IPS-20b (cell line): ENCODE data around the gene CTTNBP2.

Experiments
- H3K27ac ChIP-seq: one replicate; pipeline ENCODE4 v1.5.1; 2013; ENCODE audit warnings: low read length
- H3K27me3 ChIP-seq: 2 replicates; pipeline ENCODE4 v1.6.1; 2013; ENCODE audit warnings: mild to moderate bottlenecking, low read length, inconsistent platforms; ENCODE audit not compliant: insufficient read depth
- H3K36me3 ChIP-seq: 2 replicates; pipeline ENCODE4 v1.6.1; 2013; ENCODE audit warnings: low read depth, mild to moderate bottlenecking, inconsistent platforms, low read length, moderate library complexity; ENCODE audit not compliant: insufficient read depth
- H3K4me1 ChIP-seq: 2 replicates; pipeline ENCODE4 v1.6.1; 2013; ENCODE audit warnings: mild to moderate bottlenecking, control low read depth, inconsistent platforms, low read length, moderate library complexity; ENCODE audit not compliant: insufficient read depth
- H3K4me3 ChIP-seq: 2 replicates; pipeline ENCODE4 v1.5.1; 2013; ENCODE audit warnings: mild to moderate bottlenecking, low read length, inconsistent platforms
- H3K9ac ChIP-seq: 2 replicates; pipeline ENCODE4 v1.6.1; 2013; ENCODE audit warnings: low read depth, mild to moderate bottlenecking, inconsistent platforms, low read length, moderate library complexity
- H3K9me3 ChIP-seq: 2 replicates; pipeline ENCODE4 v1.6.1; 2013; ENCODE audit warnings: mild to moderate bottlenecking, low read depth, low read length, inconsistent platforms; ENCODE audit not compliant: insufficient read depth

Gene CTTNBP2

DNA sequence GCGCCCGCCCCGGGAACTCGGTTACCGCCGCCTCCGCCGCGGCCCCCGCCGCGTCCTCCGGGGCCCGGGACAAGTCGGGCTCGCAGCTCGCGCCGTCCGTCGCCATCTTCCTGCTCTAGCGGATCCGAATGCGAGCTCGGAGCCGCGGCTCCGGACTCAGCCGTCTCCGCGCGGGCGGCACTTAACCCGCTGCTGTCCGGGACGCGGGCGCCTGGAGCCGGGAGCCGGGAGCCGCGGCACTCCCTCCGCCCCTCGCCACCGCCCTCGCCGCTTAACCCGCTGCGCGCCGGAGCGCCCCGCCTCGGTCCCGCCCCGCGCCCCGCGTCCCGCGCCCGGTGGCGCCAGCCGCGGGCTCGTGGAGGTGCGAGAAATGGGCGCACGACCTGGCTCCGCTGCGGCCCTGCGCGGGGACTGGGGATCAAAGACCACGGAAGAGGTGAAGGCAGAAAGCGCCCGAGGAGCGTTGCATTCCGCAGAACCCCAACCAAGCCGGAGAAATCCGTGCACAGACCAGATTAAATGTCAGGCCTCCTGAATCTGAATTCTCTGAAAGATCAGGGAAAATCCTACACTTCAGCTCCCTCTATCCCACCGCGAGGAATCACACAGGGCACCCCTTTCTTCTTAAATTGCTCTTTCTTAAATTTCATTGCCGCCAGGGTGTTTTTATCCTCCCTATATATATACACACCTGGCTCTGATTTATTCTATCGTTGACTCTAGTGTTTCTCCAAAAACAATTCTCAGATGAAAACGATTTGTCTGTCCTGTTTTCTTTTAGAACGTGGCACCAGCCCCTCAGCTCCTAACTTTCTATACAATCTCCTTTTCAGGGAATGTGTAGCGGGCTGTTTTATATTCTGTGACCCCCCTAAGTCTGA is at the start of gene CTTNBP2:
TSS of gene CTTNBP2 (minus strand) at position 132 of the 881 bp plus-strand sequence. CDS start at position 106, 26 bp downstream.
- Histone ChIP-seq H3K27ac (peak within 1 kb of the TSS; percentile 80), H3K36me3 (peaks cover 4% of the 10 kb centered on the region; the same call in 1 of the 2 replicates), H3K27me3 (no peaks in the 10 kb centered on the region), H3K9ac (peak within 1 kb of the TSS; percentile 86; the same call in 1 of the 2 replicates), H3K4me3 (peak within 1 kb of the TSS; percentile 95), H3K9me3 (no peaks in the 10 kb centered on the region), H3K4me1 (peaks cover 54% of the 10 kb centered on the region)

DNA sequence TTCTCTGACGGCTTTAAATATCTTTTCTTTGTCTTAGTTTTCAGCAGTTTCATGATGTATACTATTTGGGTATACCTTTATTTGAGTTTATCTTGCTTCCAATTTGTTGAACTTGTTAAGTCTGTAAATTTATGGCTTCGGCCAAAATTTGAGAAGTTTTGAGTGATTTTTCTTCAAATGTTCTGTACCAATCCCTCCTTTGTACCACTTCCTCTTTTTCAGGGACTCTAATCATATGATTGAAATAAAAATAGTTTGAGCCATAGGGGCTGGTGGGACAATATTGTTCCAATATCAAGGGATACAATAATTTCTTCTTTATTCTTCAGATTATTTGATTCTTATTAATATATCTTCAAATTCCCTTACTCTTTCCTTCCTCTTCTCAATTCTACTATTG is 43.1 kb upstream of the CTTNBP2 start:
- Histone ChIP-seq H3K4me1 (no peaks in the 10 kb centered on the region), H3K9ac (no peak overlapping the region), H3K36me3 (no peaks in the 10 kb centered on the region), H3K27ac (no peak overlapping the region), H3K9me3 (no peaks in the 10 kb centered on the region), H3K4me3 (no peak overlapping the region), H3K27me3 (no peaks in the 10 kb centered on the region)

DNA sequence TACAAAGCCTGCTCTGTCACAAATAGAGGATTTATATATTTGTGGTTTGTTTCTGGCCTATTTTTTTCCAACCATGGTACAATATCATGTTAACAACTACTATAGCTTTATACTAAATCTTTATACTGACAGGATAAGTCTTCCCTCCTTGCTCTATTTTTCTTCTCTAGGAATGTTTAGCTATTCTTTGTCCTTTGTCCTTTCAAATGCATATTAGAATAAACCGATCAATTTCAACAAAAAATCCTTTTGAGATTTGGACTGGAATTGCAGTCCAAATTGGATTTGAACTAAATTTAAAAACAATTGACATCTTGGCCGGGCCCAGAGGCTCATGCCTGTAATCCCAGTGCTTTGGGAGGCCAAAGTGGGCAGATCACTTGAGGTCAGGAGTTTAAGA is 39.2 kb upstream of the CTTNBP2 start:
- Histone ChIP-seq H3K36me3 (no peaks in the 10 kb centered on the region), H3K27ac (no peak overlapping the region), H3K4me3 (no peak overlapping the region), H3K9ac (no peak overlapping the region), H3K27me3 (no peaks in the 10 kb centered on the region), H3K9me3 (no peaks in the 10 kb centered on the region), H3K4me1 (no peaks in the 10 kb centered on the region)

DNA sequence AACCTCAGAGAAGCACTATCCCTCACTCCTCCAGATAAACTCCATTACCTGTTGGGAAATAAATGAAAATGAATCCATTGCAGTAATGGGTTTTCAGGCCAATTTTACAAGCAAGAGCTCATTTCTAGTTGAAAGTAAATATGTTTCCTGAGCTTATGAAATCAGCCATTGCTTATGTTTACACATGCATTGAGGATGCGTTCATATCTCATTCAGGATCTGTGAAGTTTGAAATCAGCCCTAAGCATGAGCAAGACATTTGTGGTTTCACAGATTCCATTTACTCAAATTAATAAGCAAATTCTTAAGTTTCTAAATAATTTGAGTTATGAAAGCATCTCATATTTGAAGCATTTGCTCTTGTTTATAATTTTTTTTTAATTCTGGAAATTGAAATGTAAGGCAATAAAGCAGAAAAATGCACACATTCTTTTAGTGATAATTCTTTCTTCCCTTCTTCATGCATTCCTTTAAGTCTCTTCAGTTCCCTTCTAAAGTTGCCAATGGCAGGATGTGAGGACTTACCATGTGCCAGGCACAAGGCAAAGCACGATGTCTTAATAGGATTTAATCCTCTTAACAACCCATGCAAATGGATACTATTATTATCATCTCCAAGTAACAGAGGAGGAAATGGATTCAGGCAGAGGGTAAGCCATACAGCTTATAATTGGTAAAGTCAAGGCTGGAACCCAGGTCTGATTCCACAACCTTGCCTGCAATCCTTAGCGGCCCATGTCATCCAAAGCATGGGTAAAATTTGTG is 35.0 kb upstream of the CTTNBP2 start:
- H3K36me3 ChIP-seq = no peaks in the 10 kb centered on the region
- H3K9ac ChIP-seq = no peak overlapping the region
- no peaks in the 10 kb centered on the region for H3K9me3 ChIP-seq
- H3K4me3 ChIP-seq = no peak overlapping the region
- H3K27ac ChIP-seq = no peak overlapping the region
- H3K27me3 ChIP-seq = no peaks in the 10 kb centered on the region
- H3K4me1 ChIP-seq = no peaks in the 10 kb centered on the region

GRCh38 chr7:117907049-117907640 is 33.9 kb upstream of the CTTNBP2 start:
- no peaks in the 10 kb centered on the region for H3K4me1 ChIP-seq
- no peaks in the 10 kb centered on the region for H3K36me3 ChIP-seq
- H3K27ac ChIP-seq = no peak overlapping the region
- H3K27me3 ChIP-seq = no peaks in the 10 kb centered on the region
- H3K4me3 ChIP-seq = no peak overlapping the region
- H3K9ac ChIP-seq = no peak overlapping the region
- no peaks in the 10 kb centered on the region for H3K9me3 ChIP-seq

DNA sequence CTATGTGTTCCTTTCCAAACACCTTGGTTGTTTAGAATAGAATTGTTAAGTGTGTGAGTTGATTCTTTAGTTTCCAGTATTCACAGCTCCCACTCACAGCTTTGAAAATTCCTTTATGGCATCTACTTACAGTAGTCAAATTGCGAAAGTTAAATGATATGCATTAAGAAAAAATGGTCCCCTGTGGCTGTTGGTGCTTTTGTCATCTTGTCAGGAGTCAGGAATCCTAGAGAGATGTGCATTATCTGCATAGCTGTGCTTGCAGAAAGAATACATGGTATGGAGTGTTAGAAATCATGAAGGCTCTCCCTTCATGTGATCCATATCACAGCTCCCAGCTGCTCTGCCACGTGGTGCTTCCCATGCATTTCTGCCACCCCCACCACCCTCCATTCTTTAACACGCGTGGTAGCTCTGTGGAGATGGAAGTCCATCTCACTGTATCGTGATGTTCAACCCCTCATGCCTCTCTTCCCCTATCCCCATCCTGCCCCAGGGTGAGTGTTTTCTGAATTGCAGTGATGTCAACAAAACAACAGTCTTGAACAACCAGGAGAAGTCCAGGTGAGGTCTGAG is 29.2 kb upstream of the CTTNBP2 start:
- Histone ChIP-seq H3K9ac (no peak overlapping the region), H3K4me1 (no peaks in the 10 kb centered on the region), H3K36me3 (no peaks in the 10 kb centered on the region), H3K9me3 (no peaks in the 10 kb centered on the region), H3K4me3 (no peak overlapping the region), H3K27me3 (no peaks in the 10 kb centered on the region), H3K27ac (no peak overlapping the region)

DNA sequence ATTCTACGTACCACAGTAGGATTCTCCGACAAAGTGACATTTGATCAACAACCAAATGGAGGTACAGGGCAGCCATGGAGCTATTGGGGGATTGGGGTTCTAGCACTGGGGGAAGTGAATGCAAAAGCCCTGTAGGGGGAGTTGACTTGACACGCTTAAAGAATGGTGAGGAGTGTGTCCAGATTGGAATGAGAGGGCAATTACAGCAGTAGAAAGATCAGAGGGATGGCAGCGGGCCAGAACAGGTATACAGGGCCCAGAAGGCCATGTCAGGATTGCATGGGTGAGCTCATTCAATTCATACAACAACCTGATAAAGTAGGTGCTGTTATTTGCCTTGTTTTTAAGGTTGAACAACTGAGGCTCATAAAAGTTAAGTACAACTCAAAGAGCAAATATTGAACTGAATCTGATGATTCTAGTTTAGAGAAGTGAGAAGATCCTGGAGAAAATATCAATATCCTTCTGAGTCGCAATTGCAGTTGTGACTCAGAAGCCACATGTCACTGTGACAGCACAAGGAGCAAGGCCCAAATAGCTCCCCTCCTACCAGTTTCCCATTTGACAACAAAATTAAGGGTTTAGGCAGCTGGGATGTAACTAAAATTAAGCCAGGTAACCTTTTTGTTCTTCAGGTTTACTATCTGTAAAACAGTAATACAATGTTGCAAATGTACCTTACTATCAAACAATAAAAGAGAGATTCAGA is 28.0 kb upstream of the CTTNBP2 start:
- Histone ChIP-seq H3K27me3 (no peaks in the 10 kb centered on the region), H3K4me3 (no peak overlapping the region), H3K4me1 (no peaks in the 10 kb centered on the region), H3K36me3 (no peaks in the 10 kb centered on the region), H3K27ac (no peak overlapping the region), H3K9ac (no peak overlapping the region), H3K9me3 (no peaks in the 10 kb centered on the region)

DNA sequence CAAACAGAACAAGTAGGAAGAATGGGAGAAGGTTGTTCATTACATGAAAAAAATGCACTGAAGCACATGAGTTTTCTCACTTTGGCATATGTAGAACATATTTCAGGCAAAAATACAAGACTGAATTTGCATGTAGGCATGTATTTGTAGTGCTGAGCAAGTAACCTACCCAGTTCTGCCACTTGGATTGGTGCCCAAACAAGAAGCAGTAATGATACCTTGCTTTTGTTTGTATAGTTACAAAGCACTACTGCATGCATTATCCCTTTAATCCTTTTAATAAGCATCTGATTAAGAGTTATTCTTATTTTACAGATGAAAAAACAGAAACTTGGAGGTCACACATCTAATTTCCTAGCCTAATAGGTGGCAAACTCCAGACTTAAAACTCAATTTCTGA is 23.1 kb upstream of the CTTNBP2 start:
- no peak overlapping the region for H3K9ac ChIP-seq
- no peaks in the 10 kb centered on the region for H3K27me3 ChIP-seq
- H3K27ac ChIP-seq = no peak overlapping the region
- H3K4me1 ChIP-seq = no peaks in the 10 kb centered on the region
- H3K9me3 ChIP-seq = no peaks in the 10 kb centered on the region
- no peak overlapping the region for H3K4me3 ChIP-seq
- no peaks in the 10 kb centered on the region for H3K36me3 ChIP-seq

- no peak overlapping the region for H3K4me3 ChIP-seq
- H3K4me1 ChIP-seq = no peaks in the 10 kb centered on the region
- no peaks in the 10 kb centered on the region for H3K27me3 ChIP-seq
- no peaks in the 10 kb centered on the region for H3K36me3 ChIP-seq
- no peak overlapping the region for H3K27ac ChIP-seq
- no peaks in the 10 kb centered on the region for H3K9me3 ChIP-seq
- no peak overlapping the region for H3K9ac ChIP-seq
Observed at GRCh38 chr7:117895276-117895675, 22.0 kb upstream of the CTTNBP2 start.

DNA sequence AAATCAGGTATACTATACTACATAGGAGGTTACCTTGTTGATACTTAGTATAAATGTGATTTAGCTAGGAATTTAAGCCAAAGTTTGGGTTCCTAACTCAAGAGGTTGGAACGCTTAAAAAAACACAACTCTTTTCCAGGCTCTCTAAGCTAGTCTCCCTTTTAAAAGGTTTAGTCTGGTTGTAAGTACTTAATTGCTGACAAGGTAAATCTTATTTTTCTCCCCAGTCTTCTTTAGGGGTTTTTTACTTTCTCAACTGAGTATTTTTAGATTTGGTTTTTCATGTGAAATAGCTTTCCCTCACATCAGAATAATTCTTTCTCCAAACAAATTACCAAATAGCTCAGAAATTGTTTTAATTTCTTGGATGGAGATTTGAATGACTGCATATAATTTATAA is 20.8 kb upstream of the CTTNBP2 start:
- Histone ChIP-seq H3K4me3 (no peak overlapping the region), H3K36me3 (no peaks in the 10 kb centered on the region), H3K9me3 (no peaks in the 10 kb centered on the region), H3K27ac (no peak overlapping the region), H3K9ac (no peak overlapping the region), H3K27me3 (no peaks in the 10 kb centered on the region), H3K4me1 (peaks cover 7% of the 10 kb centered on the region; the same call in 1 of the 2 replicates)

DNA sequence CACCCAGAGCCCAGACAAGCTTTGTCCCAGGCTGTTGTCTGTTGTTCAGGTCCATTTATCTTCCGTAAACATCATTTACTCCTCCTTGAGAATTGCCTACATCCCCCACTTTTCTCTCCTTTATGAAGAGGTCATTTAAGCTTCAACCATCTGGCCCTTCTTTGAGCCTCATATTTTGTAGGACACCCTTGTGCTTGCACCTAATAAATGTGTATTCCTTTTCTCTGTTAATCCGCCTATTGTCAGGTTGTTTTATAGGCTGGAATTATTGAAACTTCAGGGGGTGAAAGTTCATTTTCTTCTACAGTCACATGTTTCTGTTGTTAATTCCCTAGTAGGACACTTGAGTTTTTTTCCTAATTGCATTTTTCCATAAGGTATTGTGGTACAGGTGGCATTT is 19.6 kb upstream of the CTTNBP2 start:
- no peaks in the 10 kb centered on the region for H3K9me3 ChIP-seq
- H3K4me1 ChIP-seq = peaks cover 19% of the 10 kb centered on the region
- no peaks in the 10 kb centered on the region for H3K36me3 ChIP-seq
- no peaks in the 10 kb centered on the region for H3K27me3 ChIP-seq
- H3K9ac ChIP-seq = no peak overlapping the region
- H3K27ac ChIP-seq = no peak overlapping the region
- H3K4me3 ChIP-seq = no peak overlapping the region
